T-helper 22 cell (primary cell): ENCODE results near the gene FMNL2.

ENCODE experiments used
- DNase-seq: peaks from one replicate; pipeline ENCODE4 v3.0.0-alpha.2; 2020; ENCODE audit warnings: low read depth

FMNL2 gene

DNA sequence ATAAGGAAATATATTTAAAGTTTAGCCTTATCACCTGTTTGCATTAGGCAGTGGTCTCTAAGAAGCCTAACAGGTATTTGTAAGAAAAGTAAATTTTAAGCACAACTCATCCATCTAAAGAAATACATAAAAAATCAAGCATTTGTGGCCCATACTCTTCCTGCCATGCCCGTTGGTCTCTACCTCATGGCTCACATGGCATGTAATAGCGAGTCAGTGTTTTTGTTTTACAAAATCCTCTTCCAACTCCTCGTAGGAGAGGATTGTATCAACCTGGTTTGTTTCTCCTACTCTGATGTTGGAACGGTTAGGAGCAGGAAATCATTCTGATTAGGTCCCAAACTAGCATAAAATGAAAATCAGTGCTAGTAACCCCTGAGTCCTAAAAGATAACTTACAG is 91.8 kb downstream of the FMNL2 start:
- DNase-seq: no peak

GRCh38 chr2:152427902-152428301 is 92.9 kb downstream of the FMNL2 start:
- DNase-seq: no peak

- DNase-seq: no peak
These were observed 94.0 kb downstream of the FMNL2 start for GRCh38 chr2:152428800-152429582.

DNA sequence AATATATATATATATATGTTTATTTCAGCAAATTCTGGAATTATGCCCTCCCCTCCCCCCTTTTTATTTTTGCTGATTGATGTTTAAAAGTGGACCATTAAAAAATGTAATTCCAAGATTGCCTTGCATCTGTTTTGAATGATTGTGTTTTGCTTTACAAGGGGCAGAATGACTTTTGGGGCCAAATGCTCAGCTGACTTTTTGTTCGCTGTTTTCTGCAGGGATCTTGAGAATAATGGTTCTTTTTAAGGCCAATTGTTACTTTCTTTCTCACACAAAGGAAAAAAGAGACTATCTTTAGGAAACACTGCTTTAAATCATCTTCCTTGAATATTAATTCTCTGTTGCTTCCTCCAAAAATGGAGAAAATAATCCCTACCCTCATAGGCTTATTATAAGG is 95.9 kb downstream of the FMNL2 start:
- no peak for DNase-seq

DNA sequence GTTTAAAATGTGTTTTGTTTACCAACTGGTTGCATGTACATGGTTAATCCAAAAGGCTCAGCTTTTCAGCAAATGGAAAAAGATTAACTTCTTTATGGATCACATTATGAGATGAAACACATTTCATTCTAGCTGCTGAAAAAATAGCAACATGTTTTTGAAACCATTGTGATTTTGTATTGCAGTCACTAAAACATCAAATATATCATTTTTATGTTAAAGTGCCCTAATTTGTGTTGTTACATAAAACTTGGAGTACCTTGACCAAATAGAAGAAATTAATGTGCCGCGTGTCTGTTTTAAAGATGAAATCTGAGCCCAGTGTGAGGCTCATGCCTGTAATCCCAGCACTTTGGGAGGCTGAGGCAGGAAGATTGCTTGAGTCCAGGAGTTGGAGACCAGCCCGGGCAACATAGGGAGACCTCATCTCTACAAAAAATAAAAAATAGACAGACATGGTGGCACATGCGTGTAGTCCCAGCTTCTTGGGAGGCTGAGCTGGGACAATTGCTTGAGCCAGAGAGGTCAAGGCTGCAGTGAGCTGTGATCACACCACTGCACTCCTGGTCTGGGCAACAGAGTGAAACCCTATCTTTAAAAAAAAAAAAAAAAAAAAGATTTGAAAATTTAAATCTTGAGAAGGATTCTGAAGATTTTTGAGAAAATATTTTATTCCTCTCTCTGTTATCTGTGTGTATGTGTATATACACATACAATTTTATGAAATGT is 96.6 kb downstream of the FMNL2 start:
- no peak for DNase-seq

GRCh38 chr2:152432206-152432653 is 97.3 kb downstream of the FMNL2 start:
- DNase-seq: no peak

DNA sequence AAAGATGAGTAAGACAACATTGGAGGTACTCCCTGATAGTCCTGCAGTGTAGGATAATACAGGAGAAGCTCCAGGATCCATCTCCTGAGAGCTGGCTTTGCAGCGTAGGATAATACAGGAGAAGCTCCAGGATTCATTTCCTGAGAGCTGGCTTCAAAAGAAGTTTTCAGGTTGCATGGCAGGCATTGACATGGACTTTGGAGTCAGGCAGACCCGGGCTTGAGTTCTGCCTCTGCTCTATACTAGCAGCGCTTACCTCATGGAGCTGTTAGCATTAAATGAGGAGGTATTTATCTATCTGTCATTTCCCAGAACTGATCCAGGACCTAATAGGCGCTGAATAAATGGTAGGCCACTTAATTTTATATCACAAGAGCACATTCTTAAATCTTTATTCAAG is 97.8 kb downstream of the FMNL2 start:
- DNase-seq: no peak

- no peak for DNase-seq
These were observed 98.3 kb downstream of the FMNL2 start for GRCh38 chr2:152433289-152433688.

GRCh38 chr2:152433791-152434190 is 98.8 kb downstream of the FMNL2 start:
- DNase-seq: no peak

- DNase-seq: no peak
These were observed 99.6 kb downstream of the FMNL2 start for GRCh38 chr2:152434395-152435182.

GRCh38 chr2:152436148-152436547 is 101.2 kb downstream of the FMNL2 start:
- DNase-seq: no peak

- DNase-seq: no peak
These were observed 102.5 kb downstream of the FMNL2 start for GRCh38 chr2:152437276-152438108.

DNA sequence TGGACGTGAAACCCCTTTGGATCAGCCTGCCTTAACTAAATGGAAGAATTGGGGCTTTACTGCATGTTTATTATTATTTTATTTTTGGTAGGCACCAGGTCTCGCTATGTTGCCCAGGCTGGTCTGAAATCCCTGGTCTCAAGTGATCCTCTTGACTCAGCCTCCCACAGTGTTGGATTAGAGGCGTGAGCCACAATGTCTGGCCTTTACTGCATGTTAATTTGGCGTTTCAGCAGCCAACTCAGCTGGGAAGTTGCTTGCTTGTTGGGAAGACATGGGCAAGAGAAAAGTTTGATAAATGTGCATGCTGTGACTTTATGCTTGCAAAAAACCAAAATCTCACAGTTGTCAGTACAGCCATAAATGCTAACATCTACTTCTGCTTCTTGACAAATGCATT is 105.1 kb downstream of the FMNL2 start:
- DNase-seq: no peak

DNA sequence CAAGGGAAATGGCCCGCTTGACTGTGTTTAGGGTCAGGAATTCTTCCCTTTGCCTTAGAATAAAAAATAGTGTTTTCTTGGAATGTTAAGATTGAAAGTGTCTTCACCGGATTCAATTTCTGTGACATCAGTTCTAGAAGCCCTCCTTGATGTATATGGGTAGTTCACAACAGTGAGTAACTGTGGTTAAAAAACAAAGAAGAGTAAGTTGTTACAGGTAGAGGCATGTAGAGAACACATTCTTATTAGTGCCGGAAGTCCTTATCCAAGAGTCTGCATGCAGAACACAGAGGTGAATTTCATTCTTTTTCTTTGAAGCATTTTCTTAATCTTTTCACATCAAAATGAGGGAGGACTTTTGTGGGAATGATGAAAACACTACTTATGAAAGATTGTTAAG is 105.5 kb downstream of the FMNL2 start:
- DNase-seq: no peak

GRCh38 chr2:152441961-152442360 is 107.0 kb downstream of the FMNL2 start:
- DNase-seq: no peak

- no peak for DNase-seq
These were observed 108.8 kb downstream of the FMNL2 start for GRCh38 chr2:152443771-152444170.

- no peak for DNase-seq
These were observed 109.5 kb downstream of the FMNL2 start for GRCh38 chr2:152444448-152444847.

- DNase-seq: no peak
These were observed 110.4 kb downstream of the FMNL2 start for GRCh38 chr2:152445375-152445774.

DNA sequence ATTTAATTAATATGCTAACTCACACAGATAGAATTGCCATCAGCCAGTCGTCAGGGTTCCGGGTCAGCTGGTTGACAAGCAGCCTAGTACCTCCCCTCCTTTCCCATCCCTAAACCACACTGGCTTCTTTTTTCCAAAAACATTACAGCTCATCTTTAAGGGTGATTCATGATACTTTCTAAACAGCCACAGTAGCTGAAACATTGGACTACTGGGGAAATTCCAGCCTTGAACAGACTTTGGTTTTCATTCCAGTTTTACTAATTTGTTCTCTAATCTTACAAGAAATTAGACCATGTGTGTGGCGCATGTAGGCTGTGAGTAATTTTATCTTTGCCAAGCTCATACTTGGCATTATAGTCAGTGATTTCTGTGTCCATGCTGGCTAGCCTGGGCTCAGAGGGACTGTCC is 110.8 kb downstream of the FMNL2 start:
- DNase-seq: no peak

GRCh38 chr2:152446213-152446612 is 111.2 kb downstream of the FMNL2 start:
- no peak for DNase-seq

- no peak for DNase-seq
These were observed 112.9 kb downstream of the FMNL2 start for GRCh38 chr2:152447897-152448296.

DNA sequence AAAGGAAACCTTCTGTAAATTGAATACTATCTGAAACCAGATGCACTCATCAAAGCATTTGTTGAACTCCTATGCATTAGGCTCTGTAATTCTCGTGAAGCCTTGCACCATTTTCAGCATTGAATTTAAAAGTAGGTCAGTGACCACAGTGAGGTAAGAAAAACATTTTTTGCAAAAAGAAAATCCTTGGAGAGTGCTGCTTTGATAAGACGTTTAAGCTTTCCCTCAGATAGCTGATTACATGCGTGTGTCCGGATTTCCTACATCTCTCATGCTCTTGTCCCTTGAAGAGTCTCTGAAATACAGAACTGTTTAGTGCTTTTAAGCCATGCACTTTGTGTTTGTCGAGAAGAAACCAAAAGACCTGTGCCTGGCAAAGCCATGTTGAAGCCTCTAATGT is 113.6 kb downstream of the FMNL2 start:
- no peak for DNase-seq
